Epithelial cell of proximal tubule (primary cell): ENCODE measurements around the gene INSL3. TPM values are rescaled to one million over a fixed set of nuclear protein-coding genes. Genes with fewer than 3 reads are reported as not detected.
"Not testable (repeated sequence)": the region's sequence is repeated elsewhere in the genome, so short reads cannot be mapped to it uniquely, and the experiment has no call there.

Experiments used
- DNase-seq: peaks from one replicate; pipeline ENCODE4 v3.0.0-alpha.2; 2011; ENCODE audit warnings: low read depth
- H3K4me3 ChIP-seq: 2 replicates; pipeline ENCODE4 v1.5.1; 2011; ENCODE audit warnings: low read depth, mild to moderate bottlenecking, low read length
- CTCF ChIP-seq: conservative IDR thresholded peaks from 2 replicates; pipeline ENCODE4 v1.5.1; 2012; ENCODE audit warnings: low read depth, mild to moderate bottlenecking, low read length
- total RNA-seq: library from RNA; depleted of rRNA; stranded (reverse); fragments of >200 nt; gene quantifications from 2 replicates; pipeline ENCODE4 v1.2.3, GENCODE V29; 2015

INSL3 gene
- total RNA-seq, 1 donor from 2014 or later: not detected

GRCh38 chr19:17790059-17790780, 31.1 kb downstream of the INSL3 start:
- TF ChIP-seq CTCF: no peak
- no peak for DNase-seq
- H3K4me3 ChIP-seq: no peak overlapping the region

DNA sequence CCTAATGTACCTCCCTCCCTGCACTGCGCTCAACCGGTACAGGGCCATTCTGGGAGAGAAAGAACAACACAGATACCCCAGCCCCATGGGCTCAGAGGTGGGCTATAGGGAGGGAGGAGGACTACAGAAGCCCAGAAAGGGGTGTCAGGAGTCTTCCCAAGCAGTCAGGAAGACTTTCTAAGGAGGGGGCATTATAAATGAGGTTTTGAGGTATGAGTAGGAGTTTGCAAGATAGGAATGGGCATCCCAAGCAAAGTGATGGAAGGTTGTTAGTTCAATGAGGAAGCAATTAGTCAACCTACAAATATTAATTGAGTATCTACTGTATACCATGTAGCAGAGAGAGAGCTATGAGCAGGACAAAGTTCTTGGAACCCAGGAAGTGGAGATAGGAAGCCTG, 32.7 kb downstream of the INSL3 start:
- no peak overlapping the region for H3K4me3 ChIP-seq
- DNase-seq: no peak
- no peak for TF ChIP-seq CTCF

- TF ChIP-seq CTCF: no peak
- H3K4me3 ChIP-seq: no peak overlapping the region
- DNase-seq: no peak
Observed at GRCh38 chr19:17787274-17787913, 33.9 kb downstream of the INSL3 start.

- DNase-seq: no peak
- TF ChIP-seq CTCF: peak; percentile 90
- peak overlapping the region; percentile 34 for H3K4me3 ChIP-seq
Observed at GRCh38 chr19:17784201-17785008, 36.9 kb downstream of the INSL3 start.

DNA sequence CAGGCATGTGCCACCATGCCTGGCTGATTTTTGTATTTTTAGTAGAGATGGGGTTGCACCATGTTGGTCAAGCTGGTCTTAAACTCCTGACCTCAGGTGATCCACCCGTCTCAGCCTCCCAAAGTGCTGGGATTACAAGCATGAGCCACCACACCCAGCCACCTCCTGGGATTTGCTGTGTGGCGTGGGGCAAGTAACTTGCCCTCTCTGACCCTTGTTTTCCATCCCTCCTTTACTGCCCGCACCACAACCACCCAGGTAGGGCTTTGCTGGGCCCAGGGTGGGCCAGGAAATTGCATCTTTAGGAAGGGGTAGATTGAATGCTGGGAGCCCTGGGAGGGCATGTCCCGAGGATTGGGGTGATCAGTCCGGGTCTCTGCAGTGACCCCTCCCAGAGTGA, 37.6 kb downstream of the INSL3 start:
- H3K4me3 ChIP-seq, DNase-seq: not testable (repeated sequence)

- DNase-seq: no peak
- TF ChIP-seq CTCF: no peak
- H3K4me3 ChIP-seq: no peak overlapping the region
Observed at GRCh38 chr19:17780781-17781180, 40.5 kb downstream of the INSL3 start.
